GF-D8 (cell line): ENCODE data around the gene SEMA4G.

ENCODE experiments used
- DNase-seq: peaks from one replicate; lab custom pipeline; 2025; lab: John Stamatoyannopoulos, UW

Gene SEMA4G

DNA sequence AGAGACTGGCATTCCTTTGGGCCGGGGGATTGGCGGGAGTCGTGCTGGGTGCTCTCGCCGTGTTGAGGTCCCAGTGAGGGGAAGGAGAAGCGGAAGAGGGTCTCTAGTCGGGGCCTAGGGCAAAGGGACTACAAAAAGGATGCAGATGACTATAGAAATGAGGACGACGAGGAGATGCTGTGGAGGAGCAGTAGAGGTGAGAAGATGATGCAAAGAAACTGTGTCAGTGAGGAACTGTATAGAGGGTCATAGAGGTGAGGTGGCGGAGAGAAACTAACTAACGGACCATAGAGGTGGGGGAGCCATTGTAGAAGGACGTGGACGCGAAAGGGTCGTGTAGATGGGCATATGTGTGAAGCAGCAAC, 18.4 kb downstream of the SEMA4G start:
- DNase-seq: no peak

GRCh38 chr10:100988166-100988565, 18.9 kb downstream of the SEMA4G start:
- no peak for DNase-seq

DNA sequence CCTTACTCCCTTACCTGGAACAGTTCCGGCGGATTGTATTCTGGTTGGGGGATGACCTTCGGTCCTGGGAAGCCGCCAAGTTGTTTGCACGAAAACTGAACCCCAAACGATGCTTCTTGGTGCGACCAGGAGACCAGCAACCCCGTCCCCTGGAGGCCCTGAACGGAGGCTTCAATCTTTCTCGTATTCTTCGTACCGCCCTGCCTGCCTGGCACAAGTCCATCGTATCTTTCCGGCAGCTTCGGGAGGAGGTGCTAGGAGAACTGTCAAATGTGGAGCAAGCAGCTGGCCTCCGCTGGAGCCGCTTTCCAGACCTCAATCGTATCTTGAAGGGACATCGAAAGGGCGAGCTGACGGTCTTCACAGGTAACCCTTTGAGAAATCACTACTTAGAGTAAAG, 19.8 kb downstream of the SEMA4G start:
- DNase-seq: no peak

GRCh38 chr10:100993986-100994708, 24.8 kb downstream of the SEMA4G start:
- no peak for DNase-seq

- no peak for DNase-seq
Observed at GRCh38 chr10:100995181-100995580, 25.9 kb downstream of the SEMA4G start.

- no peak for DNase-seq
Observed at GRCh38 chr10:100996678-100997359, 27.5 kb downstream of the SEMA4G start.

GRCh38 chr10:100997360-100998182, 28.3 kb downstream of the SEMA4G start:
- DNase-seq: peak; percentile 41

- DNase-seq: peak; percentile 61
Observed at GRCh38 chr10:100998183-100998990, 29.1 kb downstream of the SEMA4G start.

DNA sequence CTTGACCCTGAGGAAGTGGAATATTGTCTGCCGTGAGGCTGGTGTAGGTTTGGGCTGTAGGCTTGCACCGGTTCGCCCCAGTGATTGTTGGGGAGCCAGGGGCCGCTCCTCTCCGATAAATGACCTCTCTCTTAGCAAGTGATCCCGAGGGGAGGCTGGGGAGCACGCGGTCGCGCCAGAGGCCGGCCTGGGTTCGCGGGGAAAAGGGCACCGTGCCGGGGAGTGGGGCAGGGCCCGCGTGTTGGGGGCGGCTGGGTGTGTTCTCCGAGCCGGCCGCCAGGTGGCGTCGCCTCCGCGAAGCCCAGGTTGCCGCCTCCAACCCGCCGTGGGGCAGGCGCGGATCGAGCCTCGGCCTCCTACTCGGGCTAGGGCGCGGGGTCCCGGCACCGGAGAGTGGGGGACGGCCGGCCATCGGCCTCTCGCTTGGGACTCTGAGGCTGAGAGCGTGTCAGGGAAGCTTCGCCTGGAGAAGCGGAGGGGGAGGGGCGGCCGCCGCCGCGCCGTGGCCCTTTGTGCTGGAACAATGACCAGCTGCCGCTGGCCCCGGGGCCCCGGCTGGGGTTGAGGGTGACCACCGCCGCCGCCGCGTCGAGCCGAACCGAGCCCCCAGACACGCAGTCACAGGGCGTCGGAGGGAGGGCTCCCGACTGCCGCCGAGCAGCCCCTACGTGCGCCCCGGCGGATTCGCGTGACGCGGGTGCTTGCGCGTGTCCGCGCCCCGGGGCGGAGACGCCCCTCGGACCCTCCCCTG, 29.9 kb downstream of the SEMA4G start:
- DNase-seq: peak; percentile 17

DNA sequence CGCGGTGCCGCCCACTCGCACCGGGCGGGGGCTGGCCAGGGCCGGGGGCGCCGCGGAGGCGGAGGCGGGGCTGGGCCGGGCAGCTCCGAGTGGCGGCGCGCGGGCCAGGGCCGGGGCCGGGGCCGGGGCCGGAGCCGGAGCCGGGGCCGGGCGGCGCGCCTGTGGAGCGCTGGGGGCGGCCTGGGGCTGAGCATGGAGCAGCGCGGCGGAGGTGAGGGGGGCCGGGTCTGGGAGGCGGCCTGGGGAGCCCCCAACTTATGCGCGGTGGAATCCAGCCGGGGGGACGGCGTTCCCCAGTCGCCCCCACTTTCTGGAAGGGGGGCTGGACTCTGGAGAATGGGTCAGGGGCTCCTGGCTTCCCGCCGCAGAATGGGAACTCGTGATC, 30.4 kb downstream of the SEMA4G start, which contains the start of gene LZTS2:
TSS of gene LZTS2 (plus strand) at position 67 of the 385 bp plus-strand sequence. CDS start 2,731 bp downstream, outside the sequence.
- no peak for DNase-seq

- no peak for DNase-seq
Observed at GRCh38 chr10:101000127-101000914, 31.0 kb downstream of the SEMA4G start.

DNA sequence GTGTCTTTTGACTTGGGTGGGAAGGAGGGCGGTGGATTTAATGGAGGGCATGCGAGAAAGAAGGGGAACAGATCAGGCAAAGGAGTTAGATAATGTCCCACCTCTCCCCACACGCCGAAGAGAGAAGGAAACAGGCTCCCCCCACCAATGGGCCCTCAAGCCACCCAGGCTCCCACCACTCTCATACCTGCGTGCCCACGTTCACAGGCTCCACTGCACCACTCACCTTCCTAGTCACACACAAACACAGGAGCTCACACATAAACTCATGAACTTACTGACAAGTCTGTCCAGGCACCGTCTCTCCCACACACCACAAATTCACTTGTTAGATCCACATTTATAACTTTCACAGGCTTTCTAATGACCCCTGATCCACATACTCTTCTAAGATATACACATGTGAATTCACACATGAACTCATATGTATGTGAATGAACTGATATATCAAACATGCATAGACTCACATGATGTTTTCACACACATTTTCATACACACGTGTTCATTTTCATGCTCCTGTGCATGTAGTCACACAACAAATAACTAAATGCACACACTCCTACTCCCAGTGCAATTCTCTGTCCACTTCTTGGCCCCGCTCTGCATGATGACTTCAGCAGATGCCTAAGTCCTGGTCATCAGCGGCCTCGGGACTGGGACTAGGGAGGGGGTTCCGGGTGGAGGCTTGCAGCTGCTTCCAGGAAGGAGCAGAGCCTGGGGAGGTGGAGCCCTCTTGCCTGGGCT, 31.8 kb downstream of the SEMA4G start:
- peak; percentile 26 for DNase-seq

DNA sequence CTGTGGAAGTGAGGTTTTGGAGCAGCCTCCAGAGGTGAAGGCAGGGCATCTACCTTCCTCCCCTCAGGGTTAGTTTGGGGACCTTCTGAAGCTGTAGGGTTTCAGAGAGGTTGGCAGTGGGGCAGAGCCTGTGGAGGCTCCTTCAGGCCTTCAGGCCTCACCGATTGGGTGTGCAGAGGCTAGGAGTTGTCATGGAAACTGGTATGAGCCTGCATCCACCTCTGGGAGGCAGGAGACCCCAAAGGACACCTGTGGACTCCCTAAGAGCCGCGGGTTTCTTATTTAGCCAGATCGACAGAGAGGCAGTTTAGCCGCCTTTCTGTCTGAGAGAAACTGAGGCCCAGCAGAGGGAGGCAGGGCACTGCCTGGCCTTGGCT, 32.3 kb downstream of the SEMA4G start:
- DNase-seq: no peak

GRCh38 chr10:101002456-101002855, 33.2 kb downstream of the SEMA4G start:
- no peak for DNase-seq

GRCh38 chr10:101003639-101004206, 34.4 kb downstream of the SEMA4G start:
- DNase-seq: no peak

GRCh38 chr10:101005361-101005760, 36.1 kb downstream of the SEMA4G start:
- DNase-seq: no peak

- no peak for DNase-seq
Observed at GRCh38 chr10:101005869-101006567, 36.7 kb downstream of the SEMA4G start.

DNA sequence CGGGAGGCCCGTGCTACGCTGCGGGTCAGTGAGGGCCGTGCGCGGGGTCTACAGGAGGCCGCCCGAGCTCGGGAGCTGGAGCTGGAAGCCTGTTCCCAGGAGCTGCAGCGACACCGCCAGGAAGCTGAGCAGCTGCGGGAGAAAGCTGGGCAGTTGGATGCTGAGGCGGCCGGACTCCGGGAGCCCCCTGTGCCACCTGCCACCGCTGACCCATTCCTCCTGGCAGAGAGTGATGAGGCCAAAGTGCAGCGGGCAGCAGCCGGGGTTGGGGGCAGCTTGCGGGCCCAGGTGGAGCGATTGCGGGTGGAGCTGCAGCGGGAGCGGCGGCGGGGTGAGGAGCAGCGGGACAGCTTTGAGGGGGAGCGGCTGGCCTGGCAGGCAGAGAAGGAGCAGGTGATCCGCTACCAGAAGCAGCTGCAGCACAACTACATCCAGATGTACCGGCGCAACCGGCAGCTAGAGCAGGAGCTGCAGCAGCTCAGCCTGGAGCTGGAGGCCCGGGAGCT, 37.3 kb downstream of the SEMA4G start:
- no peak for DNase-seq
